ENCODE measurements around the gene ECD. TPM values are rescaled to one million over a fixed set of nuclear protein-coding genes. Genes with fewer than 3 reads are reported as not detected.

ECD gene
- total RNA-seq, 1 donor from 2014 or later: 19.1 TPM

- no peak for DNase-seq (ENCODE audit: low read depth in 2 of 2)
Observed at GRCh38 chr10:73097305-73097670, 70.5 kb downstream of the ECD start.

DNA sequence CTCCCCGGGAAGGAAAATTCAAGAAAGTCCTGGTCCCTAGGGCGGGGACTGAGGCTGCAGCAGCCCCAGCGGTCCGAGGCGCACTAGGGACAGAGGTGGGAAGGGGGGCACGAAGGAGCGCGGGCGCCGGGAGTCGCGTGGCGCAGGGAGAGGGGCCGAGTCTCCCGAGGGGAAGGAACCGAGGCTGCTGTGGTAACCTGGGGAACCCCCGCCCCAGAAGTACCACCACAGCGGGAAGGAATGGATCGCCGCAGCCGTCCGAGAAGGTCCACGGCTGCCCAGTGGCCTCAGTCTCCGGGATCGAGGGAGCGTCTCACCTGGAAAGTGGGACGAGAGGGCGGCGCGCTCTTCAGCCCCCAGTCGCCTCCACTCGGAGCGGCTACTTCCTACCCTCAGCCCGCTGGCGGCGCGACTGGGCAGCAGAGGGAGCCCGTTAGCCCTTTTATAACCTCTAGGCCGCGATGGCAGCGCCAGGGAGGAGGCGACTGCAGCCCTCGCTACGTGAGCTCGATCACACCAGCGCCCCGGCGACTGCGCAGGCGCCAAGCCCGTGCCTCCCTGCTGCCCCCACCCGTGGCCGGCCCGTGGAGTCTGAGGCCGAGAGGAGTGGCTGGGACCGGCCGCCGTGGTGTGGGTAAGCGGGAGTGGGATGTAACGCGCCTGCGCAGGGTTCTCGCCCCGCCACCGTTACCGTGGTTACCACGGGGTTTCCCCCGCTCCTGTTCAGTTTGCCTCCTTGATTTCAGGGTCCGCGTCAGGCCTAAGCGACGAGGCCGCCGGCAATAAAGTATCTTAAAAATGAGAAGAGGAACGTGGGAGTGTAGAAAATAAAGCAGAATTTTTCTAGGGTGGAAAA is 71.1 kb downstream of the ECD start, which contains the start of gene P4HA1:
Gene P4HA1 (minus strand): TSS at position 418 of the 856 bp plus-strand sequence. CDS start 21,983 bp downstream, outside the sequence.
- peak; percentile 93 to 98 for DNase-seq (ENCODE audit: low read depth in 2 of 2)

GRCh38 chr10:73096041-73096448 is 71.8 kb downstream of the ECD start:
- DNase-seq (ENCODE audit: low read depth in 2 of 2): peak; percentile 33 to 77

- peak in 1 of 2 donors; percentile 71 for DNase-seq (ENCODE audit: low read depth in 2 of 2)
Observed at GRCh38 chr10:73095481-73096021, 72.3 kb downstream of the ECD start.

DNA sequence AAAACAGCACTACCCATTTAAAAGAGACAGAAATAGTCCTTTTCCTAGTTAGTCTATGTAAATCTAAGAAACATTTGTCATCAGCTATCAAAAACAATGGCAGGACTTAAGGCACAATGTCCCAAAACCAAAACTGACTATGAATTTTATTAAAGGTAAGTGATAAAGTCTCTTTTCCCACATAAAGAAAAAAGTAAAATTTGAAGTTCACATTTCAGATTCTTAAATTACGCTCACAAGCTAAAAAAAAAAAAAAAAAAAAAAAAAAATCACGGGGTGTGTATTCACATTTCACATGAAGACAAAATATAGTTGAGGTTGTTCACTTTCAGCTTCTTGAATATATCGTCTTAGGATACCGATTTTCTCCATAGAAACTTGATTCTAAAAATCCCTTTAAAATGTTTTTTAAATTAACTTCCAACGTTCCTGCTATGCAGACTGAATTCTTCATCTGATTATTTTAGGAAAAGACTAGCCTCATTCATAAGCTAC is 72.8 kb downstream of the ECD start:
- no peak for DNase-seq (ENCODE audit: low read depth in 2 of 2)

- peak in 1 of 2 donors; percentile 8 for DNase-seq (ENCODE audit: low read depth in 2 of 2)
Observed at GRCh38 chr10:73093922-73094850, 73.6 kb downstream of the ECD start.

DNA sequence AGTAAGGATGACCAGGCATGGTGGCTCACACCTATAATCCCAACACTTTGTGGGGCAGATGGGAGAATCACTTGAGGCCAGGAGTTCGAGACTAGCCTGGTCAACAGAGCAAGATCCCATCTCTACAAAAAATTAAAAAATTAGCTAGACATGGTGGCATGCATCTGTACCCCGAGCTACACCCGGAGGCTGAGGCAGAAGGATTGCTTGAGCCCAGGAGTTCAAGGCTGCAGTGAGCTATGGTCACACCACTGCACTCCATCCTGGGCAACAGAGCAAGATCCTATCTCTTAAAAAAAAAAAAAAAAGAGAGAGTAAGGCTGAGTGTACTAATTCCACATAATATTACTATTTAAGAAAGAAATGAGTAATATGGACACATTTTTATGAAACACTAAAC is 75.0 kb downstream of the ECD start:
- DNase-seq (ENCODE audit: low read depth in 2 of 2): no peak

GRCh38 chr10:73088304-73088703 is 79.5 kb downstream of the ECD start:
- DNase-seq (ENCODE audit: low read depth in 2 of 2): no peak

DNA sequence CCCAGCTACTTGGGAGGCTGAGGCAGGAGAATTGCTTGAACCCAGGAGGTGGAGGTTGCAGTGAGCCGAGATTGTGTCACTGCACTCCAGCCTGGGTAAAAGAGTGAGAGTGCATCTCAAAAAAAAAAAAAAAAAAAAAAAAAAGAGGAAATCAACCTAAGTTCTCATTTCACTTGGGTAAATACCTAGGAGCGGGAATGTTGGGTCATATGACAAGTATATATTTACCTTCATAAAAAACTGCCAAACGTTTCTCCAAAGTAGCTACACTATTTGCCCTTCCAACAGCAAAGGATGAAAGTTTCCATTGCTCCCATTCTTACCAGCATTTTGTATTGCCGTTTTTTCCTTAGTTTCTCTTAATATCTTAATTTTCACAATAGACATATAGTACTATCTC is 81.0 kb downstream of the ECD start:
- no peak for DNase-seq (ENCODE audit: low read depth in 2 of 2)

- DNase-seq (ENCODE audit: low read depth in 2 of 2): no peak
Observed at GRCh38 chr10:73084209-73084608, 83.6 kb downstream of the ECD start.

Other genes with a start within 250 kb of the ECD start
- gene PLA2G12B, start 213.2 kb downstream of the ECD start, total RNA-seq: 0.13 TPM in 2 replicates
- gene P4HA1, start 71.1 kb downstream of the ECD start, total RNA-seq: 50.7 and 55.7 TPM in 2 replicates
- gene NUDT13, start 57.6 kb downstream of the ECD start, total RNA-seq: 1.0 and 1.3 TPM in 2 replicates
- gene FAM149B1, start 111 bp upstream of the ECD start, total RNA-seq: 19.6 and 25.5 TPM in 2 replicates
- gene DNAJC9, start 79.2 kb upstream of the ECD start, total RNA-seq: 19.1 and 30.8 TPM in 2 replicates
- gene MRPS16, start 84.6 kb upstream of the ECD start, total RNA-seq: 60.8 and 62.6 TPM in 2 replicates
- 0.13 and 0.26 TPM in 2 replicates for gene CFAP70, start 190.9 kb upstream of the ECD start, total RNA-seq
- 89.6 and 101 TPM in 2 replicates for gene ANXA7, start 246.1 kb upstream of the ECD start, total RNA-seq

Data from dermis microvascular lymphatic vessel endothelial cell (primary cell).